Activated gamma-delta T cell treated with anti-CD3 and anti-CD28 coated beads, Interleukin-2, amount 50 U/mL, for 16 hours (primary cell): ENCODE measurements around the gene MYO5A.
"Not testable (repeated sequence)": the region's sequence is repeated elsewhere in the genome, so short reads cannot be mapped to it uniquely, and the experiment has no call there.

Experiments
- DNase-seq: peaks from one replicate; pipeline ENCODE4 v3.0.0-alpha.2; 2020; ENCODE audit warnings: low read depth

The MYO5A gene

GRCh38 chr15:52417957-52418356 is 110.7 kb downstream of the MYO5A start:
- DNase-seq: no peak

- no peak for DNase-seq
These were observed 111.2 kb downstream of the MYO5A start for GRCh38 chr15:52417521-52417920.

GRCh38 chr15:52416566-52416965 is 112.1 kb downstream of the MYO5A start:
- not testable (repeated sequence) for DNase-seq

- no peak for DNase-seq
These were observed 113.1 kb downstream of the MYO5A start for GRCh38 chr15:52415628-52416027.

- no peak for DNase-seq
These were observed 113.7 kb downstream of the MYO5A start for GRCh38 chr15:52414936-52415335.

GRCh38 chr15:52408823-52409222 is 119.9 kb downstream of the MYO5A start:
- DNase-seq: no peak

GRCh38 chr15:52407374-52407773 is 121.3 kb downstream of the MYO5A start:
- no peak for DNase-seq

GRCh38 chr15:52406601-52407000 is 122.1 kb downstream of the MYO5A start:
- no peak for DNase-seq

- no peak for DNase-seq
These were observed 122.8 kb downstream of the MYO5A start for GRCh38 chr15:52405856-52406255.

GRCh38 chr15:52397118-52397517 is 131.6 kb downstream of the MYO5A start:
- no peak for DNase-seq

GRCh38 chr15:52394118-52394517 is 134.6 kb downstream of the MYO5A start:
- no peak for DNase-seq

- no peak for DNase-seq
These were observed 136.5 kb downstream of the MYO5A start for GRCh38 chr15:52392008-52392687.

GRCh38 chr15:52391069-52391468 is 137.6 kb downstream of the MYO5A start:
- no peak for DNase-seq

- no peak for DNase-seq
These were observed 143.0 kb downstream of the MYO5A start for GRCh38 chr15:52385670-52386069.

- DNase-seq: no peak
These were observed 145.5 kb downstream of the MYO5A start for GRCh38 chr15:52383100-52383588.

GRCh38 chr15:52382647-52383046 is 146.0 kb downstream of the MYO5A start:
- DNase-seq: no peak

- no peak for DNase-seq
These were observed 149.1 kb downstream of the MYO5A start for GRCh38 chr15:52379395-52380106.

- DNase-seq: no peak
These were observed 149.8 kb downstream of the MYO5A start for GRCh38 chr15:52378746-52379394.

GRCh38 chr15:52370010-52370409 is 158.7 kb downstream of the MYO5A start:
- DNase-seq: no peak

GRCh38 chr15:52369455-52369854 is 159.2 kb downstream of the MYO5A start:
- DNase-seq: no peak

- DNase-seq: no peak
These were observed 159.7 kb downstream of the MYO5A start for GRCh38 chr15:52369030-52369429.

GRCh38 chr15:52368402-52368801 is 160.3 kb downstream of the MYO5A start:
- DNase-seq: no peak

GRCh38 chr15:52362497-52362896 is 166.2 kb downstream of the MYO5A start:
- no peak for DNase-seq
